Ectodermal cell (in vitro differentiated cells): Measurements from ENCODE around the gene BARX2.

Experiments used
- H3K27ac ChIP-seq: 2 replicates; pipeline ENCODE4 v1.7.0; 2013; ENCODE audit warnings: mild to moderate bottlenecking, low read depth, low read length; ENCODE audit not compliant: insufficient read depth, poor library complexity, severe bottlenecking
- H3K27me3 ChIP-seq: 2 replicates; pipeline ENCODE4 v1.7.0; 2013; ENCODE audit warnings: mild to moderate bottlenecking, low read length; ENCODE audit not compliant: insufficient read depth, control insufficient read depth, poor library complexity, severe bottlenecking
- H3K36me3 ChIP-seq: one replicate; pipeline ENCODE4 v1.7.0; 2013; ENCODE audit warnings: low read length; ENCODE audit not compliant: control insufficient read depth, insufficient read depth
- H3K4me1 ChIP-seq: one replicate; pipeline ENCODE4 v1.7.0; 2013; ENCODE audit warnings: low read length; ENCODE audit not compliant: control insufficient read depth, insufficient read depth
- H3K4me3 ChIP-seq: 2 replicates; pipeline ENCODE4 v1.7.0; 2013; ENCODE audit warnings: low read depth, low read length, control low read depth; ENCODE audit not compliant: insufficient read depth
- H3K9me3 ChIP-seq: 2 replicates; pipeline ENCODE4 v1.7.0; 2013; ENCODE audit warnings: mild to moderate bottlenecking, low read length, moderate library complexity; ENCODE audit not compliant: control insufficient read depth
- WGBS, 2 experiments: methylation state at CpG; one replicate each; pipeline ENCODE4 v1.1.7; 2013; ENCODE audit warnings: missing lambda C conversion rate in 2 of 2; 5-methylcytosine and 5-hydroxymethylcytosine counted together

The BARX2 gene

DNA sequence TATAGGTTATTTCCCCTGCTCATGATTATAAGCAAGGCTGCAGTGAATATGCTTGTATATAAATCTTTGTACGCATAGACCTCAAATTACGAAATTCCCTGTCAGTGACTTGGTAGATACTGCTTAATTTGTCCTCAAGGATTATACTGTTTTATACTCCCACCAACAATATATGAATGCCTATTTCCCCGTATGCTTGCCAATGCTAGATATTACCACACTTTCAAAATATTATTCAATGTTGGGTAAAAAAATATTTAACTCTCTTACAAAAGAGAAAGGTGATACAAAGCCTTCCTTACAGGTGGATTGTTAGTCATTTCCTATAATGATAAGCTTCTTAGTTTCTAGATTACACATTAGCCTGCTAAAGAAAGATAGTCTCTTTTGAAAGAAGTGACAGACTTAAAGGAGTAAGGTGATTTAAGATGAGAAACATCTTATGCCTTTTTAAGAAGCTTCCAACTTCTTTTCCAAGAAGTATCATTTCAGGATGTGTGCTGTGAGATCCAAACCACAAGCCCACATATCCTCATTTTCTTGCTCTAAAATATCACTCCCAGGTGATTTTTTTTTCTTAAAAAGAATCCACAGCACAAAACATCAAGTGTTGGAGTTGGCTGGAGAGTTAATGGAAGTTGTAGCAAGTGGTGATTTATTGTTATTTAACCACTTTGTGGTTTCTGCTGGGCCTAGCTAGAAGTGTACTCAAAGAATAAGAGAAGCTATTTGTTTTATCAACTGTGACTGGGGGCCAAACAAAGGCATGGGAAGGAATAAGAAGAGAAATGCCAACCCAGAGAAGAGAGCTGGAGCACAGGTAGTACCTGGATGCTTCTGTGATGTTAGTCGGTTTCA lies 59.2 kb downstream of the BARX2 start:
- 94 to 98% methylated on average over 3 of the region's 4 CpGs for WGBS, 2 experiments
- H3K27me3 ChIP-seq: no peaks in the 10 kb centered on the region
- no peaks in the 10 kb centered on the region for H3K4me1 ChIP-seq
- no peaks in the 10 kb centered on the region for H3K36me3 ChIP-seq
- no peak overlapping the region for H3K4me3 ChIP-seq
- H3K9me3 ChIP-seq: no peaks in the 10 kb centered on the region
- H3K27ac ChIP-seq: no peak overlapping the region

- H3K4me1 ChIP-seq: no peaks in the 10 kb centered on the region
- no peaks in the 10 kb centered on the region for H3K36me3 ChIP-seq
- no peaks in the 10 kb centered on the region for H3K27me3 ChIP-seq
- H3K9me3 ChIP-seq: no peaks in the 10 kb centered on the region
- WGBS, 2 experiments: 93 to 95% methylated on average over 6 to 7 of the region's 7 CpGs
- H3K4me3 ChIP-seq: no peak overlapping the region
- no peak overlapping the region for H3K27ac ChIP-seq
Observed at GRCh38 chr11:129435499-129436245, 60.0 kb downstream of the BARX2 start.

- no peak overlapping the region for H3K4me3 ChIP-seq
- WGBS, 2 experiments: 92 to 93% methylated on average over 18 of the region's 18 CpGs
- H3K27ac ChIP-seq: no peak overlapping the region
- no peaks in the 10 kb centered on the region for H3K36me3 ChIP-seq
- H3K4me1 ChIP-seq: no peaks in the 10 kb centered on the region
- H3K27me3 ChIP-seq: no peaks in the 10 kb centered on the region
- H3K9me3 ChIP-seq: no peaks in the 10 kb centered on the region
Observed at GRCh38 chr11:129436573-129436972, 60.9 kb downstream of the BARX2 start.

DNA sequence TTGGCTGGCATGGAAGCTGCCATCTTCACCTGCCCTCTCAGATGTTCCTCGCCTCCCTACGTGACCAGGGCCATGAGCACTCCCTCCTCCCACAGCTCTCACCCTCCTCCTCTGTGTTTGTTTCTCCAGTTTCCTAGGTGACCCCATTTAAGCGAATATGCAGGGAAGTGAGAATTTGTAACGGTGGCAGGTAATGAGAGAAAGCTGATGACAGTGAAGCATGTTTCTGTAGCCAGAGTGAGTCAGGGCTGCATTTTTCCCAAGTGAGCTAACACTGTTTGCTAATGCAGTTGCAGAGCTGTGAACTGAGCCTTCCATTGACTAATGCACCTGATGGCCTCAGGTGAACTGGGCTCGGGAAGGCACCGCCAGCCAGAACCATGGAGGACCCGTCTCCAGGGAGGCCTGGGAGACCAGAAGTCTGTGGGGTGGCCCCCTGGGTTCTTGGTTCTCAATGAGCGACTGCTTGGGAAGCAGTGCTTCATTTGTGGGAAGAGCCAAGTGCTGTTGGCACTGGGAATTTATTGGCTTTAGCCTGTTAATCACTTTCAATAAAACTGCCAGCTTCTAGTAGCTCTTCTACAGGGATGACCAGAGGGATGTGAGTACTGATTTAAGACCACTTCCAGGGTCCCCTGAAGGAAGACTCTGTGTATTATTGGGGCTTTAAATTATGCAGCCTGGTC lies 64.5 kb downstream of the BARX2 start:
- 68 to 74% methylated on average over 8 of the region's 8 CpGs for WGBS, 2 experiments
- Histone ChIP-seq H3K9me3 (no peaks in the 10 kb centered on the region), H3K4me1 (no peaks in the 10 kb centered on the region), H3K27ac (no peak overlapping the region), H3K36me3 (no peaks in the 10 kb centered on the region), H3K4me3 (no peak overlapping the region), H3K27me3 (no peaks in the 10 kb centered on the region)

DNA sequence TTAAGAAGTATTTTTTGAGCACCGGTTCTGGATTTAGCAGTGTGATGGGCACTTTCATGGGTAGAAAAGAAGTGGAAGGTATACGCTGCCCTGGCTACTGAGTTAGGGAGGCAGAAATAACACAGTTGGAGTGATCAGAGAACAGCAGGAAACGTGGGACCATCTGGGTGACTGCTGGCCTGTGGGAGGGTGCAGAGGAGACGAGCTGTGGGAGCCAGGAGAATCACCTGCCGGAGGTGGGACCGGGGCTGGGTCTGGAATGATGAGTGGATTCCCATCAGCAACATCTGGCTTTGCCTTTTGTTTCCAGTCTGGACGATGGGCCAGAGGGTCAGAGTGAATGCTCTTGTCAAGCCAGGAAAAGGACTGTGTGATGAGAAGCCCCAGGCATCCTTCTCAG lies 66.5 kb downstream of the BARX2 start:
- no peaks in the 10 kb centered on the region for H3K4me1 ChIP-seq
- 91% methylated on average over 7 of the region's 7 CpGs for WGBS, 2 experiments
- no peaks in the 10 kb centered on the region for H3K36me3 ChIP-seq
- H3K9me3 ChIP-seq: no peaks in the 10 kb centered on the region
- no peak overlapping the region for H3K4me3 ChIP-seq
- H3K27me3 ChIP-seq: no peaks in the 10 kb centered on the region
- H3K27ac ChIP-seq: no peak overlapping the region

GRCh38 chr11:129443276-129443675 lies 67.6 kb downstream of the BARX2 start:
- WGBS, 2 experiments: 95 to 97% methylated on average over 6 of the region's 6 CpGs
- Histone ChIP-seq H3K27ac (no peak overlapping the region), H3K27me3 (no peaks in the 10 kb centered on the region), H3K4me1 (no peaks in the 10 kb centered on the region), H3K4me3 (no peak overlapping the region), H3K36me3 (no peaks in the 10 kb centered on the region), H3K9me3 (no peaks in the 10 kb centered on the region)

GRCh38 chr11:129444274-129444673 lies 68.6 kb downstream of the BARX2 start:
- Histone ChIP-seq H3K9me3 (no peaks in the 10 kb centered on the region), H3K27me3 (no peaks in the 10 kb centered on the region), H3K36me3 (no peaks in the 10 kb centered on the region), H3K4me1 (no peaks in the 10 kb centered on the region), H3K27ac (no peak overlapping the region), H3K4me3 (no peak overlapping the region)
- 96 to 97% methylated on average over 5 of the region's 5 CpGs for WGBS, 2 experiments

- 93 to 95% methylated on average over 9 of the region's 9 CpGs for WGBS, 2 experiments
- Histone ChIP-seq H3K4me1 (no peaks in the 10 kb centered on the region), H3K36me3 (no peaks in the 10 kb centered on the region), H3K4me3 (no peak overlapping the region), H3K27ac (no peak overlapping the region), H3K27me3 (no peaks in the 10 kb centered on the region), H3K9me3 (no peaks in the 10 kb centered on the region)
Observed at GRCh38 chr11:129445226-129445625, 69.6 kb downstream of the BARX2 start.

- WGBS, 2 experiments: 99 to 100% methylated on average over 3 of the region's 3 CpGs
- H3K36me3 ChIP-seq: no peaks in the 10 kb centered on the region
- no peaks in the 10 kb centered on the region for H3K4me1 ChIP-seq
- H3K27me3 ChIP-seq: no peaks in the 10 kb centered on the region
- no peaks in the 10 kb centered on the region for H3K9me3 ChIP-seq
- H3K27ac ChIP-seq: no peak overlapping the region
- no peak overlapping the region for H3K4me3 ChIP-seq
Observed at GRCh38 chr11:129446572-129446971, 70.9 kb downstream of the BARX2 start.

GRCh38 chr11:129447654-129448239 lies 72.1 kb downstream of the BARX2 start:
- H3K27me3 ChIP-seq: no peaks in the 10 kb centered on the region
- H3K4me3 ChIP-seq: no peak overlapping the region
- no peak overlapping the region for H3K27ac ChIP-seq
- no peaks in the 10 kb centered on the region for H3K4me1 ChIP-seq
- no peaks in the 10 kb centered on the region for H3K36me3 ChIP-seq
- 92% methylated on average over 5 to 7 of the region's 7 CpGs for WGBS, 2 experiments
- H3K9me3 ChIP-seq: no peaks in the 10 kb centered on the region
